Spleen (tissue), 11 donors: ENCODE measurements around the gene PRKG2. TPM values are rescaled to one million over a fixed set of nuclear protein-coding genes. Genes with fewer than 3 reads are reported as not detected.

Experiments
- DNase-seq: peaks from one replicate; pipeline ENCODE4 v3.0.0-alpha.2; 2020
- H3K27ac ChIP-seq, 8 donors: fragments of 200-600 bp; sonication (generic) in 7 of 8; 1 replicate in 4 of 8; 2 replicates in 4 of 8; pipeline versions ENCODE4 v1.5.0 to v1.8.0; 2016 to 2021; ENCODE audit warnings: inconsistent platforms in 4 of 8, mild to moderate bottlenecking in 4 of 8, moderate library complexity in 1 of 8
- H3K27me3 ChIP-seq, 7 donors: fragments of 200-600 bp; sonication (generic) in 6 of 7; replicated peaks in 1 of 7; 1 replicate in 4 of 7; 2 replicates in 3 of 7; pipeline versions ENCODE4 v1.5.0 to v1.8.0; 2016 to 2021; ENCODE audit warnings: inconsistent platforms in 3 of 7, mild to moderate bottlenecking in 1 of 7
- H3K36me3 ChIP-seq, 6 donors: fragments of 200-600 bp; sonication (generic) in 5 of 6; 1 replicate in 4 of 6; 2 replicates in 2 of 6; pipeline versions ENCODE4 v1.5.0 to v1.8.0; 2016 to 2021; ENCODE audit warnings: inconsistent platforms in 2 of 6
- H3K4me1 ChIP-seq, 6 donors: fragments of 200-600 bp; sonication (generic) in 5 of 6; 1 replicate in 3 of 6; 2 replicates in 3 of 6; pipeline versions ENCODE4 v1.5.0 to v1.8.0; 2016 to 2021; ENCODE audit warnings: inconsistent platforms in 3 of 6
- H3K4me3 ChIP-seq, 8 donors: fragments of 200-600 bp; sonication (generic) in 7 of 8; 1 replicate in 4 of 8; 2 replicates in 4 of 8; pipeline versions ENCODE4 v1.5.0 to v1.8.0; 2016 to 2021; ENCODE audit warnings: inconsistent platforms in 4 of 8, mild to moderate bottlenecking in 4 of 8, moderate library complexity in 2 of 8
- H3K9me3 ChIP-seq, 8 donors: fragments of 200-600 bp; sonication (generic) in 7 of 8; 1 replicate in 4 of 8; 2 replicates in 4 of 8; pipeline versions ENCODE4 v1.5.0 to v1.8.0; 2016 to 2021; ENCODE audit warnings: inconsistent platforms in 4 of 8
- POLR2A ChIP-seq, 3 donors: fragments of 450-650 bp; IDR thresholded peaks; one replicate each; pipeline ENCODE4 v1.5.1; 2017; ENCODE audit warnings: antibody characterized with exemption in 3 of 3, mild to moderate bottlenecking in 1 of 3
- POLR2AphosphoS5 ChIP-seq, 3 donors: sonication (generic); formaldehyde crosslinking; IDR thresholded peaks; one replicate each; pipeline ENCODE4 v1.5.1; 2017; ENCODE audit warnings: antibody characterized with exemption in 3 of 3
- whole genome bisulfite sequencing, 5 donors: extraction: QIAGEN DNeasy Blood & Tissue Kit in 3 of 5; methylation state at CpG; one replicate each; pipeline versions ENCODE4 v1.1.5 to v1.1.7; 2013 to 2018; 5-methylcytosine and 5-hydroxymethylcytosine counted together
- intact Hi-C: fragments of 100-400 bp; cut with DNase I; formaldehyde crosslinking; loops from one replicate; pipeline ENCODE4 v1.15.0; 2023; ENCODE audit warnings: low total_unique reads
- polyA plus RNA-seq, 3 donors: library from polyadenylated mRNA; stranded (reverse); fragments of 200-250 nt; gene quantifications; one replicate each; pipeline ENCODE4 v1.2.1, GENCODE V29; 2013
- total RNA-seq, 7 donors: library from RNA; depleted of rRNA in 3 of 7; stranded (reverse); fragments of >200 nt in 3 of 7; fragmentation: NEBNext Ultra II Directional in 4 of 7; extraction: Animal tissue kit (Norgen Biotek cat#: 25700) in 4 of 7; gene quantifications; one replicate each; pipeline versions ENCODE4 v1.1.0 to v1.2.1, GENCODE V29; 2016 to 2021
- TF ChIP-seq, protein P1 (sequence below), 11 experiments: fragments of 200-600 bp in 7 of 11; fragments of 450-650 bp in 4 of 11; sonication (generic) in 4 of 11; IDR thresholded peaks in 8 of 11; conservative IDR thresholded peaks in 3 of 11; 1 replicate in 7 of 11; 2 replicates in 4 of 11; pipeline versions ENCODE4 v1.4.0 to v1.8.0; 2016 to 2021; ENCODE audit warnings: antibody characterized with exemption in 11 of 11, inconsistent platforms in 4 of 11, mild to moderate bottlenecking in 1 of 11
- donor health status: healthy with polysubstance abuse.
- donor health status: DM: no; HTN: no; CAD: no; lungs with moderate emphysema.
- donor health status: DM: no; HTN: no; CAD: no.
- donor health status: Bipolar disorder and iron deficiency.
- donor health status: healthy.
- donor health status: DM: no; HTN: no; CAD: no.
- donor health status: DM: yes; HTN: yes; CAD: no.

Gene PRKG2
- total and polyA plus RNA-seq, 10 donors: 0.06 to 0.51 (median 0.29) TPM

DNA sequence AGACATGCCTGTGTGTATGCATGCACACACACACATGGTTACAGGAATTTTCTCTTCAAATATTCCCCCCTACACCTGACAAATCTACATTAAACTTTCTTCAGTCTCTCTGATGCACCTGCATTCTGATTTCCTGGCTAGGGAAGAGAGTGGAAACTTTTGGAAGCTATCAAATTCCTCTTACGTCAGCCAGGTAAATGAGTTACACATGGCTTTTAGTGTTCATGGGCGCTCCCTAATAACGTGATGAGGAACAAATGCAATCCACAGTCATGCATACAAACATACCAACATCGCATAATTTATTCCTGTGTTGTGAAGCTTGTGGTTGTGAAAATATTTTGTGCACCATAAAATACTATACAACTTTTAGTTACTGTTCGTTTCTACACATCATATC lies 149.6 kb downstream of the PRKG2 start:
- WGBS, 5 donors: 60 to 77% (median 74%) methylated on average over 5 of the region's 5 CpGs
- peaks cover 0 to 3% (median 0%) of the 10 kb centered on the region in 7 donors for H3K27me3 ChIP-seq
- intact Hi-C loops: loop anchor here (10.0 kb wide), 1 partner anchor 289 kb away; no protein-coding TSS in a partner anchor
- H3K4me1 ChIP-seq: no peaks in the 10 kb centered on the region
- H3K27ac ChIP-seq: no peak overlapping the region
- TF ChIP-seq POLR2AphosphoS5 (IDR thresholded peaks at IDR 0.05) (no peak), POLR2A (IDR thresholded peaks at IDR 0.05) (no peak)
- TF ChIP-seq, protein P1, sequence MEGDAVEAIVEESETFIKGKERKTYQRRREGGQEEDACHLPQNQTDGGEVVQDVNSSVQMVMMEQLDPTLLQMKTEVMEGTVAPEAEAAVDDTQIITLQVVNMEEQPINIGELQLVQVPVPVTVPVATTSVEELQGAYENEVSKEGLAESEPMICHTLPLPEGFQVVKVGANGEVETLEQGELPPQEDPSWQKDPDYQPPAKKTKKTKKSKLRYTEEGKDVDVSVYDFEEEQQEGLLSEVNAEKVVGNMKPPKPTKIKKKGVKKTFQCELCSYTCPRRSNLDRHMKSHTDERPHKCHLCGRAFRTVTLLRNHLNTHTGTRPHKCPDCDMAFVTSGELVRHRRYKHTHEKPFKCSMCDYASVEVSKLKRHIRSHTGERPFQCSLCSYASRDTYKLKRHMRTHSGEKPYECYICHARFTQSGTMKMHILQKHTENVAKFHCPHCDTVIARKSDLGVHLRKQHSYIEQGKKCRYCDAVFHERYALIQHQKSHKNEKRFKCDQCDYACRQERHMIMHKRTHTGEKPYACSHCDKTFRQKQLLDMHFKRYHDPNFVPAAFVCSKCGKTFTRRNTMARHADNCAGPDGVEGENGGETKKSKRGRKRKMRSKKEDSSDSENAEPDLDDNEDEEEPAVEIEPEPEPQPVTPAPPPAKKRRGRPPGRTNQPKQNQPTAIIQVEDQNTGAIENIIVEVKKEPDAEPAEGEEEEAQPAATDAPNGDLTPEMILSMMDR (IDR thresholded peaks at IDR 0.05 in 8 of 11, conservative IDR thresholded peaks at IDR 0.05 in 3 of 11): no peak
- no peak for DNase-seq
- no peaks in the 10 kb centered on the region for H3K36me3 ChIP-seq
- H3K4me3 ChIP-seq: no peak overlapping the region
- H3K9me3 ChIP-seq: no peaks in the 10 kb centered on the region

DNA sequence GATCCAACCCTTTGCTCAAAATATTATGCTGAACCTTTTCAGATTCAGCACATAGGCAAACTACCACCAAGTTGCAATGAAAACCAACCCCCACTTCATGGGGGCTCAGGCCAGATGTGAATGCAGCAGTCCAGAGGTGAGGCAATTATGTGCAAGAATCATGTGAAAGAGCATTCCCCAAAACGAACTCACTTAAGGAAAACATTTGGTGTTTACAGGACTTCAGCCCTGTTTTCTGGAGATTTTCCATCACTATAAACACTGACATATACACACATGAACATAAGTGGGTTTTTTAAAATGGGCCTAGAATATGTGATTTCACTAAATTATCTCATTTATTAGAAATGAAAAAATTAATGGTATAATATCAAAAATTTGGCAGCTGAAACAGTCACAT lies 153.0 kb downstream of the PRKG2 start:
- H3K27me3 ChIP-seq: peaks cover 0 to 3% (median 0%) of the 10 kb centered on the region in 7 donors
- no peaks in the 10 kb centered on the region for H3K4me1 ChIP-seq
- no peaks in the 10 kb centered on the region for H3K9me3 ChIP-seq
- DNase-seq: no peak
- intact Hi-C loops: loop anchor here (10.0 kb wide), 1 partner anchor 293 kb away; no protein-coding TSS in a partner anchor
- no peak overlapping the region for H3K4me3 ChIP-seq
- TF ChIP-seq POLR2A (IDR thresholded peaks at IDR 0.05): no peak
- TF ChIP-seq, protein P1 (IDR thresholded peaks at IDR 0.05 in 8 of 11, conservative IDR thresholded peaks at IDR 0.05 in 3 of 11): no peak
- TF ChIP-seq POLR2AphosphoS5 (IDR thresholded peaks at IDR 0.05): no peak
- WGBS, 5 donors: 40 to 64% (median 54%) methylated on average over 1 of the region's 1 CpG
- no peaks in the 10 kb centered on the region for H3K36me3 ChIP-seq
- no peak overlapping the region for H3K27ac ChIP-seq

DNA sequence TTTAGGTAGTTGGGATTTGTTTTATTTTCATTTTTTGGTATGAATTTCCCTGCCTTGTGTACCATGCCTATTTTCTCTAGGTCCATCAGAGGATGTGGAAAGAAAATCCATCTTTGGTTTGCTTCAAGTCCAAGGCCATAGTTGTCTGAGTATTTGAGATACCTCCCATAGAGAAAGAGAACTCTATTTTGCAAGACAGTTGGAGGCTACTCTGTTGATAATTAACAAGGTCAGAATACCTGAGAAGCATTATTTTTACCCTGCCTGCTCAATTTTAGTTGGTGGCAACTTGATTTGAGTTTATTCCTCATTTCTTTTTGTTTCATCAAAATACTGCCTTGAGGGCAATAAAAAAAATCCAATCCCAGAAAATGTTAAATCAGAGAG lies 153.7 kb downstream of the PRKG2 start:
- Histone ChIP-seq H3K27ac (no peak overlapping the region), H3K4me3 (no peak overlapping the region), H3K36me3 (no peaks in the 10 kb centered on the region), H3K27me3 (peaks cover 0 to 3% (median 0%) of the 10 kb centered on the region in 7 donors), H3K4me1 (no peaks in the 10 kb centered on the region), H3K9me3 (no peaks in the 10 kb centered on the region)
- intact Hi-C loops: loop anchor here (10.0 kb wide), 1 partner anchor 293 kb away; no protein-coding TSS in a partner anchor
- TF ChIP-seq POLR2AphosphoS5 (IDR thresholded peaks at IDR 0.05) (no peak), POLR2A (IDR thresholded peaks at IDR 0.05) (no peak)
- TF ChIP-seq, protein P1 (IDR thresholded peaks at IDR 0.05 in 8 of 11, conservative IDR thresholded peaks at IDR 0.05 in 3 of 11): no peak
- no peak for DNase-seq

DNA sequence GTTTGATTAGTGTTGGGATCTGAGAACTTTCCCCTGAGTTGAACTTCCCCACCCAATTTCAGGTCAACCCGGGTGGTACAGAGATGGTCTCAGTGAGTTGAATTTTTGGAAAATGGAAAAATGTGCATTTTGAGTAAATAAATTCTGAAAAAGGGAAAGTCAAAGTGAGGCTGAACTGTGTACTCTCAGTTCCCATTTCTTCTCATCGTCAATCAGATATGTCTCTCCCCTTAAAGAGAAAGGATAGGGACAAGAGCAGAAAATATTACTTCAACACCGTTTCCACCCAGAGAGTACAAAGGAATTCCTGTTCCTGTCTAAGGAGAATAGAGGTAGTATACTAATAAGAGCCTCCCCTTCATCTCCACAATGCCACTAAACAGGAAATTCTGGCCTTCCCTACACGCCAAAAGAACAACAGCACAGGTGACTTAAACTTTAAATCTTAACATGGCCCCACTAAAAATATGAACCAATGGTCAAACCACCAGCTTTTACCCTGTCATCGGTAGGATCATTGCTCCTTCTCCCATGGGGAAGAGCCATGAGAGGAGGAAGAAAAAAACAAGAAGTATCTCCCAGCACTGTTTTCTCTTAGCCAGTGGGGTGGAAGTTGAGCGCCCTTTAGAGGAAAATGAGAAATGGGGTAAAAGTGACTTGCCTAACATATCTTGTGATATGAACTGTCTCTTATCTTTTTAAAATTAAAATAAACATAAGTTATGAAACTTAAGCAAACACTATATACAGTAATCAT lies 154.3 kb downstream of the PRKG2 start:
- H3K27me3 ChIP-seq: peaks cover 0 to 3% (median 0%) of the 10 kb centered on the region in 7 donors
- H3K9me3 ChIP-seq: no peaks in the 10 kb centered on the region
- no peaks in the 10 kb centered on the region for H3K36me3 ChIP-seq
- H3K4me3 ChIP-seq: no peak overlapping the region
- intact Hi-C loops: loop anchor here (10.0 kb wide), 1 partner anchor 294 kb away; no protein-coding TSS in a partner anchor
- 58 to 71% (median 65%) methylated on average over 6 of the region's 6 CpGs for WGBS, 5 donors
- no peak overlapping the region for H3K27ac ChIP-seq
- H3K4me1 ChIP-seq: no peaks in the 10 kb centered on the region
- no peak for DNase-seq
- no peak for TF ChIP-seq POLR2AphosphoS5 (IDR thresholded peaks at IDR 0.05)
- no peak for TF ChIP-seq POLR2A (IDR thresholded peaks at IDR 0.05)
- TF ChIP-seq, protein P1 (IDR thresholded peaks at IDR 0.05 in 8 of 11, conservative IDR thresholded peaks at IDR 0.05 in 3 of 11): no peak
